HG03571 (cell line): Measurements from ENCODE around the gene MEN1.

Experiments
- ATAC-seq: cut with Tn5 transposase; IDR thresholded peaks from one replicate; pipeline ENCODE4 v1.9.1; 2021; ENCODE audit not compliant: unreplicated experiment

MEN1 gene

GRCh38 chr11:64803158-64803845 is 7.0 kb downstream of the MEN1 start, which contains the start of gene MAP4K2:
MAP4K2 (minus strand) TSS chr11:64803214; CDS start chr11:64803149, 65 bp downstream.
- no peak for ATAC-seq

GRCh38 chr11:64802370-64803157 is 7.8 kb downstream of the MEN1 start:
- no peak for ATAC-seq

GRCh38 chr11:64801561-64802369 is 8.6 kb downstream of the MEN1 start:
- ATAC-seq = no peak

GRCh38 chr11:64801158-64801464 is 9.2 kb downstream of the MEN1 start:
- ATAC-seq = no peak

GRCh38 chr11:64800303-64801157 is 9.8 kb downstream of the MEN1 start:
- no peak for ATAC-seq

- ATAC-seq = no peak
Measured at GRCh38 chr11:64799623-64800302, 10.6 kb downstream of the MEN1 start.

- ATAC-seq = no peak
Measured at GRCh38 chr11:64799256-64799622, 11.1 kb downstream of the MEN1 start.

- no peak for ATAC-seq
Measured at GRCh38 chr11:64796757-64797541, 13.4 kb downstream of the MEN1 start.

- ATAC-seq = no peak
Measured at GRCh38 chr11:64796047-64796756, 14.1 kb downstream of the MEN1 start.

- no peak for ATAC-seq
Measured at GRCh38 chr11:64794526-64794925, 15.8 kb downstream of the MEN1 start.

- no peak for ATAC-seq
Measured at GRCh38 chr11:64793271-64794160, 16.8 kb downstream of the MEN1 start.

GRCh38 chr11:64792482-64792881 is 17.9 kb downstream of the MEN1 start:
- no peak for ATAC-seq

GRCh38 chr11:64791781-64792291 is 18.5 kb downstream of the MEN1 start:
- no peak for ATAC-seq

GRCh38 chr11:64790205-64791095 is 19.9 kb downstream of the MEN1 start:
- ATAC-seq = no peak

GRCh38 chr11:64789331-64790204 is 20.8 kb downstream of the MEN1 start:
- ATAC-seq = no peak
